T-cell (primary cell): Measurements from ENCODE around the gene ZNF215. TPM values are rescaled to one million over a fixed set of nuclear protein-coding genes. Genes with fewer than 3 reads are reported as not detected.
"Not testable (repeated sequence)": the region's sequence is repeated elsewhere in the genome, so short reads cannot be mapped to it uniquely, and the experiment has no call there.

Experiments used
- ATAC-seq, 4 experiments: fragments of 200-7000 bp in 3 of 4; fragments of 150-1000 bp in 1 of 4; cut with Tn5 transposase; replicated peaks in 1 of 4; 1 replicate in 3 of 4; 2 replicates in 1 of 4; pipeline ENCODE4 v1.10.0; 2021; ENCODE audit warnings: moderate library complexity in 3 of 4, mild to moderate bottlenecking in 2 of 4, moderate number of reproducible peaks in 1 of 4
- CTCF ChIA-PET, 2 donors: fragments of 300-600 bp; sonication (Branson Sonifier 250); formaldehyde crosslinking; loops; one replicate each; lab custom pipeline; 2022; ENCODE audit warnings: antibody characterized with exemption in 2 of 2; lab: Charles Lee
- POLR2A ChIA-PET, 2 donors: fragments of 300-600 bp; sonication (Branson Sonifier 250); formaldehyde crosslinking; loops; one replicate each; lab custom pipeline; 2022; ENCODE audit warnings: antibody characterized with exemption in 2 of 2; lab: Charles Lee
- DNase-seq, 35 experiments: peaks; one replicate each; pipeline versions ENCODE4 v3.0.0 to v3.0.0-alpha.2; 2013 to 2023
- H3K27ac ChIP-seq: one replicate; pipeline ENCODE4 v1.5.1; 2013; ENCODE audit warnings: low read length
- H3K27me3 ChIP-seq, 2 experiments: replicated peaks in 1 of 2; 1 replicate in 1 of 2; 2 replicates in 1 of 2; pipeline versions ENCODE4 v1.6.1 to v1.7.0; 2013; ENCODE audit warnings: low read length in 1 of 2, mixed read lengths in 1 of 2; ENCODE audit not compliant: control insufficient read depth in 2 of 2, insufficient read depth in 2 of 2; ENCODE audit errors: extremely low read depth in 1 of 2
- H3K36me3 ChIP-seq, 2 donors: 1 replicate in 1 of 2; 2 replicates in 1 of 2; pipeline versions ENCODE4 v1.6.1 to v1.7.0; 2013; ENCODE audit warnings: low read length in 1 of 2; ENCODE audit not compliant: control insufficient read depth in 2 of 2, insufficient read depth in 1 of 2; ENCODE audit errors: extremely low read depth in 1 of 2
- H3K4me1 ChIP-seq, 2 experiments: 1 replicate in 1 of 2; 2 replicates in 1 of 2; pipeline versions ENCODE4 v1.6.1 to v1.7.0; 2013; ENCODE audit warnings: low read length in 2 of 2, mixed read lengths in 1 of 2; ENCODE audit not compliant: insufficient read depth in 2 of 2, control insufficient read depth in 1 of 2; ENCODE audit errors: extremely low read depth in 1 of 2
- H3K4me3 ChIP-seq, 2 donors: 1 replicate in 1 of 2; 2 replicates in 1 of 2; pipeline versions ENCODE4 v1.5.1 to v1.7.0; 2013; ENCODE audit warnings: mild to moderate bottlenecking in 2 of 2, low read length in 1 of 2, moderate library complexity in 1 of 2; ENCODE audit not compliant: control insufficient read depth in 1 of 2; ENCODE audit errors: extremely low read depth in 1 of 2
- H3K9me3 ChIP-seq: 2 replicates; pipeline ENCODE4 v1.7.0; 2013
- H3K27ac Mint-ChIP-seq, 2 donors: one replicate each; pipeline ENCODE4 v1.8.0; 2020 to 2021; ENCODE audit warnings: mild to moderate bottlenecking in 2 of 2, mixed read lengths in 2 of 2
- H3K27me3 Mint-ChIP-seq, 2 donors: one replicate each; pipeline ENCODE4 v1.8.0; 2021 to 2022; ENCODE audit warnings: mixed read lengths in 2 of 2
- H3K36me3 Mint-ChIP-seq: one replicate; pipeline ENCODE4 v1.8.0; 2021; ENCODE audit warnings: mixed read lengths
- H3K4me1 Mint-ChIP-seq, 3 donors: one replicate each; pipeline ENCODE4 v1.8.0; 2020 to 2022; ENCODE audit warnings: mixed read lengths in 3 of 3, mild to moderate bottlenecking in 1 of 3
- H3K4me3 Mint-ChIP-seq, 3 donors: one replicate each; pipeline ENCODE4 v1.8.0; 2020 to 2022; ENCODE audit warnings: mild to moderate bottlenecking in 3 of 3, mixed read lengths in 3 of 3, moderate library complexity in 3 of 3
- H3K9me3 Mint-ChIP-seq, 3 donors: one replicate each; pipeline ENCODE4 v1.8.0; 2020 to 2022; ENCODE audit warnings: mixed read lengths in 3 of 3
- WGBS: methylation state at CpG from one replicate; pipeline ENCODE4 v1.1.5; 2013; ENCODE audit warnings: missing lambda C conversion rate; ENCODE audit not compliant: insufficient coverage; 5-methylcytosine and 5-hydroxymethylcytosine counted together
- total RNA-seq, 35 experiments: library from RNA in 6 of 35; stranded (reverse) in 6 of 35; fragments of 120-200 nt in 1 of 35; gene quantifications; one replicate each; pipeline versions ENCODE4 v1.2.1 to v1.2.4 and lab custom pipeline; 2013 to 2026

The ZNF215 gene
- total RNA-seq, 5 donors from 2014 or later (not counting 1 experiment from before 2014, with no cell fraction given) = 0.10 to 0.70 (median 0.39) TPM; not detected in 1

DNA sequence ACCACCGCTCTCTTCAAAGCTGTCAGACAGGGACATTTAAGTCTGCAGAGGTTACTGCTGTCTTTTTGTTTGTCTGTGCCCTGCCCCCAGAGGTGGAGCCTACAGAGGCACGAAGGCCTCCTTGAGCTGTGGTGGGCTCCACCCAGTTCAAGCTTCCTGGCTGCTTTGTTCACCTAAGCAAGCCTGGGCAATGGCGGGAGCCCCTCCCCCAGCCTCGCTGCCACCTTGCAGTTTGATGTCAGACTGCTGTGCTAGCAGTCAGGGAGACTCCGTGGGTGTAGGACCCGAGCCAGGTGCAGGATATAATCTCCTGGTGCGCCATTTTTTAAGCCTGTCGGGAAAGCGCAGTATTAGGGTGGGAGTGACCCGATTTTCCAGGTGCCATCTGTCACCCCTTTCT lies 28.0 kb downstream of the ZNF215 start:
- H3K4me1 Mint-ChIP-seq, H3K27ac ChIP-seq, ATAC-seq, H3K27ac Mint-ChIP-seq, CTCF ChIA-PET, H3K36me3 Mint-ChIP-seq, H3K4me3 Mint-ChIP-seq, H3K4me3 ChIP-seq, H3K9me3 Mint-ChIP-seq, DNase-seq, H3K4me1 ChIP-seq, H3K27me3 ChIP-seq, H3K36me3 ChIP-seq, H3K27me3 Mint-ChIP-seq, H3K9me3 ChIP-seq, POLR2A ChIA-PET: not testable (repeated sequence)
- WGBS = 67% methylated on average over 5 of the region's 10 CpGs

DNA sequence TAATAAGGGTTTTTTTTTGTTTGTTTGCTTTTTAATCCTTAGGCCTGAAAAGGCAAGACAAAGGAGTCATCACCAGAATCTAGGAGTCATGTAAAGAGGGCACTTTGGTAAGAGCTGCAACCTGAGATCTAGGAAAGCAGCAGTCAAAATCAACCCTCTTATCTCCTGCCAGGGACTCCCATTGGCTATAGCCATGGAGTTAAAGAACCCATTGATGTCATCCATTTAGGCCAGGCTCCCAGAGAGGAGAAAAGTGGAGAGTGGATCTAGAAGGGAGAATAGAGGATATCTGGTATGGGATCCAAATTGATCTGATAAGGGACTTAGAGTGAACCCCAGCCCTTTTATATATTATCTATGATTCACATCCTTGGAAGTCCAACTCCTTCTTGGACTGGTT lies 35.9 kb downstream of the ZNF215 start:
- no peak overlapping the region for H3K4me3 Mint-ChIP-seq
- DNase-seq = no peak
- no peak overlapping the region for H3K27ac ChIP-seq

DNA sequence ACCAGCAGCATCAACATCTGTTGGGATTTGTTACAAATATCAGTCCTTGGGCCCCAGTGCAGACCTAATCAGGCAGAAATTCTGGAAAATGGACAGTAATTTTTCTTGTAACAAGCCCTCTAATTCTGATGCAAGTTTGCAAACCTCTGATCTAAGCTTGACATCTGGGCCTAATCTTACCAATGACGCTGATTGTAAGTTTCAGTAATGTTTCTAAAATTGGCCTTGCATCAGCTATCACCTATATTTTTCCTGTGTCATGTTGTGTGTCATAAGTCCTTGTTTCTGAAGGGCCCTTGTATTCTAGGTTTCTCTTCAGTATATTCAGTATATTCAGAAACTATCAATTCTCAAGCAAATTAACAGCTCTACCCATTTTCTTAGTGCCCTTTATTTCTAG lies 36.4 kb downstream of the ZNF215 start:
- Histone ChIP-seq H3K4me1 (no peaks in the 10 kb centered on the region), H3K27ac (no peak overlapping the region), H3K9me3 (no peaks in the 10 kb centered on the region), H3K27me3 (no peaks in the 10 kb centered on the region), H3K4me3 (no peak overlapping the region), H3K36me3 (no peaks in the 10 kb centered on the region)
- 100% methylated on average over 1 of the region's 1 CpG for WGBS
- DNase-seq = no peak
- ChIA-PET CTCF (no interaction called here), POLR2A (no interaction called here)
- Mint-ChIP-seq H3K4me1 (no peaks in the 10 kb centered on the region), H3K9me3 (peaks cover 0 to 1% (median under 1%) of the 10 kb centered on the region in 3 donors), H3K27me3 (peaks cover 0 to 3% of the 10 kb centered on the region in 2 donors), H3K4me3 (no peak overlapping the region), H3K36me3 (no peaks in the 10 kb centered on the region), H3K27ac (no peak overlapping the region)
- ATAC-seq = no peak

More for the DNA sequence above, 35.9 kb downstream of the ZNF215 start:
- Mint-ChIP-seq H3K4me1 (no peaks in the 10 kb centered on the region), H3K27me3 (peaks cover 0 to 1% of the 10 kb centered on the region in 2 donors), H3K36me3 (no peaks in the 10 kb centered on the region), H3K9me3 (no peaks in the 10 kb centered on the region), H3K27ac (no peak overlapping the region)
- no peaks in the 10 kb centered on the region for H3K4me1 ChIP-seq
- H3K4me3 ChIP-seq = no peak overlapping the region
- no peaks in the 10 kb centered on the region for H3K36me3 ChIP-seq
- ChIA-PET CTCF (no interaction called here), POLR2A (no interaction called here)
- H3K9me3 ChIP-seq = no peaks in the 10 kb centered on the region
- ATAC-seq = no peak
- H3K27me3 ChIP-seq = no peaks in the 10 kb centered on the region

DNA sequence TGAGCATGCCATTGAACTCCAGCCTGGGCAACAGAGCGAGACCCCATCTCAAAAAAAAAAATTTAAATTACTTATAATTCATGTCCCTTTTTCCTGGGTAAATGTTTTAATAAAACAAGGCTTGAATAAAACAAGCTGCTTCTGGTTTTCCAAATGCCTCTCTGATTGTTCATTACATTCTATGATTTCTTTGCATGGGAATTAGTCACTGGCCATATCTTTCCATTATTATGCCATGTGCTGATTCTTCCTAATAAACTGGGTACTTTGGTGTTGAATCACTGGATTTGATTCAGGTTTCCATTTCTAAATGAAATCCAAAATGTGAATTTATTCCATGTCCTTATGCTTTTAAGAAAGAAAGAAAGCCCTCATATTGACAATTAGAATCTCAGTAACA lies 42.6 kb downstream of the ZNF215 start:
- H3K4me1 Mint-ChIP-seq = no peaks in the 10 kb centered on the region
- DNase-seq = no peak
- CTCF ChIA-PET = interaction anchor here in 1 of 2 donors (1.0 kb wide), 1 partner anchor 9 kb away, joined by 3 read pairs; no protein-coding TSS in a partner anchor
- no peaks in the 10 kb centered on the region for H3K27me3 ChIP-seq
- no peaks in the 10 kb centered on the region for H3K36me3 Mint-ChIP-seq
- H3K36me3 ChIP-seq = no peaks in the 10 kb centered on the region
- POLR2A ChIA-PET = no interaction called here
- H3K4me3 ChIP-seq = no peak overlapping the region
- H3K4me1 ChIP-seq = no peaks in the 10 kb centered on the region
- H3K9me3 Mint-ChIP-seq = peaks cover 0 to 9% (median 2%) of the 10 kb centered on the region in 3 donors
- no peaks in the 10 kb centered on the region for H3K9me3 ChIP-seq
- no peak overlapping the region for H3K27ac Mint-ChIP-seq
- no peak overlapping the region for H3K27ac ChIP-seq
- H3K27me3 Mint-ChIP-seq = peaks cover 3 to 6% of the 10 kb centered on the region in 2 donors
- H3K4me3 Mint-ChIP-seq = no peak overlapping the region
- no peak for ATAC-seq
- WGBS = no CpG with 5 or more reads among the region's 1 CpG

DNA sequence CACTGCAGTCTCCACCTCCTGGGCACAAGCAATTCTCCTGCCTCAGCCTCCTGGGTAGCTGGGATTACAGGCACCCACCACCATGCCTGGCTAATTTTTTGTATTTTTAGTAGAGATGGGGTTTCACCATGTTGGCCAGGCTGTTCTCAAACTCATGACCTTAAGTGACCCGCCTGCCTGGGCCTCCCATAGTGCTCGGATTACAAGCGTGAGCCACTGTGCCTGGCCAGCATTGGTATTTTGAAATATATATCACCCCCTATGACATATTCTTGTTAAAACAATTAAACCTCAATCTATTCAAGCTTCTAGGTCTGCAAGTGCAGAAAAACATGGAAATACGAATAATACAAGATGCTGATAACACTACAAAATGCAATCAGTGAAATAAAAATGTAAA lies 43.6 kb downstream of the ZNF215 start:
- H3K4me3 Mint-ChIP-seq, H3K9me3 Mint-ChIP-seq, H3K4me1 ChIP-seq, CTCF ChIA-PET, H3K4me3 ChIP-seq, DNase-seq, H3K36me3 ChIP-seq, H3K4me1 Mint-ChIP-seq, POLR2A ChIA-PET, H3K27ac ChIP-seq, ATAC-seq, H3K27me3 Mint-ChIP-seq, H3K27me3 ChIP-seq, H3K36me3 Mint-ChIP-seq, H3K9me3 ChIP-seq, H3K27ac Mint-ChIP-seq: not testable (repeated sequence)
- WGBS = 80% methylated on average over 1 of the region's 4 CpGs

DNA sequence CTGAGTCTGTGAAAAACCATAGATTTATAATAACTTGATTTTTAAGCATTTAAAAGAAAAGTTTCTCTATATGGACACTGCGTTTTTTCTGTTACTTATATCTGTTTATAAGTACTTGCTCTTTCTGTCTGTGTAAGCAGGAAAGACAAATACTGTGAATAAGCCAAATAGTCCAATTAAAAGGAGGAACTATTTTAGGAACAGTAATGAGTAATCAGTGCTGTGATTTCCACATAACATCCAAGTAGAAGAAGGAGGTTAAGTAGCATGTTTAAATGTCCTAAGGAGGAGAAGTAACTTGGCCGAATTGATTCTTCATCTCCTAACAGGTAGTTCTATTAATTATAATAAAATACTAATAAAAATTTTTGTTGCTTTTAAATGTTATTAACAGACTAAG lies 53.1 kb downstream of the ZNF215 start:
- ChIA-PET CTCF (no interaction called here), POLR2A (no interaction called here)
- no peaks in the 10 kb centered on the region for H3K27me3 ChIP-seq
- Mint-ChIP-seq H3K27me3 (peaks cover 7 to 8% of the 10 kb centered on the region in 2 donors), H3K9me3 (peaks cover 0 to 6% (median 5%) of the 10 kb centered on the region in 3 donors), H3K4me1 (no peaks in the 10 kb centered on the region), H3K27ac (no peak overlapping the region), H3K4me3 (no peak overlapping the region), H3K36me3 (no peaks in the 10 kb centered on the region)
- H3K36me3 ChIP-seq = no peaks in the 10 kb centered on the region
- no peak overlapping the region for H3K4me3 ChIP-seq
- no peaks in the 10 kb centered on the region for H3K9me3 ChIP-seq
- DNase-seq (no peak), ATAC-seq (no peak)
- no peak overlapping the region for H3K27ac ChIP-seq
- no CpG with 5 or more reads among the region's 2 CpGs for WGBS
- no peaks in the 10 kb centered on the region for H3K4me1 ChIP-seq

DNA sequence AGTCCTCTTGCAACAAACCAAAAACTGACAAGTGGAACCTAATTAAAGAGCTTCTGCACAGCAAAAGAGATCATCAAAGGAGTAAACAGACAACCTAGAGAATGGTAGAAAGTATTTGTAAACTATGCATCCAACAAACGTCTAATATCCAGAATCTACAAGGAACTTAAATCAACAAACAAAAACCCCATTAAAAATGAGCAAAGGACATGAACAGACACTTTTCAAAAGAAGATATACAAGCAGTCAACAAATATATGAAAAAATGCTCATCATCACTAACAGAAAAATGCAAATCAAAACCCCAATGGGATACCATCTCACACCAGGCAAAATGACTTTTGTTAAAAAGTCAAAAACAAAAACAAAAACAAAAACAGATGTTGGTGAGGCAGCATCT lies 60.3 kb downstream of the ZNF215 start:
- no peaks in the 10 kb centered on the region for H3K27me3 Mint-ChIP-seq
- DNase-seq (no peak), ATAC-seq (no peak)
- CTCF ChIA-PET = no interaction called here
- H3K9me3 Mint-ChIP-seq = peaks cover 0 to 7% (median 4%) of the 10 kb centered on the region in 3 donors
- no CpG with 5 or more reads among the region's 1 CpG for WGBS
- H3K4me1 ChIP-seq = no peaks in the 10 kb centered on the region
- H3K27ac Mint-ChIP-seq = no peak overlapping the region
- H3K4me3 Mint-ChIP-seq = no peak overlapping the region
- H3K9me3 ChIP-seq = no peaks in the 10 kb centered on the region
- H3K27me3 ChIP-seq = no peaks in the 10 kb centered on the region
- H3K27ac ChIP-seq = no peak overlapping the region
- no peak overlapping the region for H3K4me3 ChIP-seq
- H3K36me3 ChIP-seq = no peaks in the 10 kb centered on the region
- H3K4me1 Mint-ChIP-seq = no peaks in the 10 kb centered on the region
- POLR2A ChIA-PET = no interaction called here
- no peaks in the 10 kb centered on the region for H3K36me3 Mint-ChIP-seq
